NCI-H2171 treated with DMSO at 0.1 percent for 48 hours (cell line): Measurements from ENCODE around the gene DIAPH2.
"Not testable (repeated sequence)": the region's sequence is repeated elsewhere in the genome, so short reads cannot be mapped to it uniquely, and the experiment has no call there.

Source experiments
- DNase-seq: peaks from one replicate; lab custom pipeline; 2025; lab: John Stamatoyannopoulos, UW

Gene DIAPH2

GRCh38 chrX:97389761-97390192 is 705.1 kb downstream of the DIAPH2 start:
- DNase-seq = no peak

- DNase-seq = no peak
Observed at GRCh38 chrX:97397371-97397770, 712.7 kb downstream of the DIAPH2 start.

GRCh38 chrX:97398030-97398551 is 713.4 kb downstream of the DIAPH2 start:
- no peak for DNase-seq

GRCh38 chrX:97399400-97399799 is 714.8 kb downstream of the DIAPH2 start:
- DNase-seq = no peak

- no peak for DNase-seq
Observed at GRCh38 chrX:97400492-97400891, 715.9 kb downstream of the DIAPH2 start.

GRCh38 chrX:97401154-97401553 is 716.5 kb downstream of the DIAPH2 start:
- no peak for DNase-seq

GRCh38 chrX:97401586-97402136 is 717.0 kb downstream of the DIAPH2 start:
- no peak for DNase-seq

- no peak for DNase-seq
Observed at GRCh38 chrX:97402333-97402732, 717.7 kb downstream of the DIAPH2 start.

GRCh38 chrX:97402903-97403302 is 718.3 kb downstream of the DIAPH2 start:
- no peak for DNase-seq

GRCh38 chrX:97405031-97405660 is 720.5 kb downstream of the DIAPH2 start:
- no peak for DNase-seq

- DNase-seq = not testable (repeated sequence)
Observed at GRCh38 chrX:97409632-97410415, 725.2 kb downstream of the DIAPH2 start.

- DNase-seq = no peak
Observed at GRCh38 chrX:97416461-97416860, 731.8 kb downstream of the DIAPH2 start.

- DNase-seq = no peak
Observed at GRCh38 chrX:97429101-97429500, 744.5 kb downstream of the DIAPH2 start.

- no peak for DNase-seq
Observed at GRCh38 chrX:97431281-97431680, 746.6 kb downstream of the DIAPH2 start.

GRCh38 chrX:97446298-97446882 is 761.7 kb downstream of the DIAPH2 start:
- DNase-seq = peak; percentile 0

GRCh38 chrX:97447306-97447705 is 762.7 kb downstream of the DIAPH2 start:
- no peak for DNase-seq

- DNase-seq = no peak
Observed at GRCh38 chrX:97452283-97452682, 767.6 kb downstream of the DIAPH2 start.

GRCh38 chrX:97461763-97462162 is 777.1 kb downstream of the DIAPH2 start:
- no peak for DNase-seq

- DNase-seq = no peak
Observed at GRCh38 chrX:97471071-97471470, 786.4 kb downstream of the DIAPH2 start.

- DNase-seq = no peak
Observed at GRCh38 chrX:97474933-97475332, 790.3 kb downstream of the DIAPH2 start.

GRCh38 chrX:97479106-97479890 is 794.7 kb downstream of the DIAPH2 start:
- DNase-seq = no peak

GRCh38 chrX:97481228-97481627 is 796.6 kb downstream of the DIAPH2 start:
- no peak for DNase-seq
